ENCODE results near the gene TRIO. TPM values are rescaled to one million over a fixed set of nuclear protein-coding genes. Genes with fewer than 3 reads are reported as not detected.

Gene TRIO
- total RNA-seq, 1 experiment from 2014 or later: 68.4 TPM

- Histone ChIP-seq H3K27ac (ENCODE audit: low read depth, low read length) (no peak overlapping the region), H3K4me3 (replicated peaks in 1 of 2; ENCODE audit: low read depth in 1 of 2, low read length in 2 of 2) (no peak overlapping the region), H3K9me2 (ENCODE audit: insufficient read depth) (no peaks in the 10 kb centered on the region), H2AFZ (ENCODE audit: low read depth, low read length, poor library complexity, severe bottlenecking) (no peak overlapping the region), H4K20me1 (ENCODE audit: insufficient read depth) (no peaks in the 10 kb centered on the region; the same call in 1 of the 2 replicates), H3K4me1 (ENCODE audit: control insufficient read depth in 1 of 2, insufficient read depth in 2 of 2, low read length in 2 of 2) (no peaks in the 10 kb centered on the region), H3K4me2 (ENCODE audit: low read length) (no peak overlapping the region), H3K9ac (ENCODE audit: low read length) (no peak overlapping the region), H3K27me3 (ENCODE audit: insufficient read depth, low read length) (no peaks in the 10 kb centered on the region), H3K36me3 (ENCODE audit: control insufficient read depth in 1 of 2, insufficient read depth in 2 of 2, low read length in 2 of 2) (peaks cover 13 to 31% of the 10 kb centered on the region in 2 experiments), H3K79me2 (ENCODE audit: insufficient read depth, low read length) (no peaks in the 10 kb centered on the region; the same call in 1 of the 2 replicates), H3K9me3 (ENCODE audit: control insufficient read depth in 1 of 2, insufficient read depth in 1 of 2, low read depth in 1 of 2, low read length in 2 of 2) (no peaks in the 10 kb centered on the region)
- ChIA-PET RAD21 (ENCODE audit: low non-redundant PET in 1 of 2, low total read pairs in 2 of 2, uncharacterized antibody in 2 of 2, unreplicated experiment in 2 of 2) (no interaction called here), CTCF (no interaction called here), POLR2A (no interaction called here)
- BruUV-seq (replicated peaks): no TSS peak
- no peak for DNase-seq (ENCODE audit: low read depth, low spot score)
- no peak for ATAC-seq
- TF ChIP-seq ZBTB33 (IDR thresholded peaks at IDR 0.05; ENCODE audit: extremely low read depth, insufficient replicate concordance, low read length) (no peak), CTCF (IDR thresholded peaks at IDR 0.05 in 2 of 3, conservative IDR thresholded peaks at IDR 0.05 in 1 of 3; ENCODE audit: borderline replicate concordance in 1 of 3, insufficient read depth in 1 of 3, low read depth in 2 of 3, low read length in 2 of 3) (no peak), JUND (IDR thresholded peaks at IDR 0.05) (no peak), RAD21 (IDR thresholded peaks at IDR 0.05; ENCODE audit: low read depth) (no peak), POLR2A (IDR thresholded peaks at IDR 0.05; ENCODE audit: borderline replicate concordance, extremely low read depth, insufficient read depth, insufficient read length) (no peak), CBX3 (IDR thresholded peaks at IDR 0.05; ENCODE audit: low read depth) (no peak), POLR2AphosphoS5 (IDR thresholded peaks at IDR 0.05; ENCODE audit: low read depth, low read length) (no peak), EZH2phosphoT487 (IDR thresholded peaks at IDR 0.05; ENCODE audit: borderline replicate concordance) (no peak), ATF3 (IDR thresholded peaks at IDR 0.05) (no peak), YY1 (IDR thresholded peaks at IDR 0.05; ENCODE audit: extremely low read depth, insufficient replicate concordance, low read depth, low read length) (no peak), EGR1 (IDR thresholded peaks at IDR 0.05; ENCODE audit: low read depth) (no peak), REST (IDR thresholded peaks at IDR 0.05; ENCODE audit: low read depth) (no peak), SIN3A (IDR thresholded peaks at IDR 0.05; ENCODE audit: low read depth) (no peak), SP1 (IDR thresholded peaks at IDR 0.05; ENCODE audit: low read depth) (no peak), ZFX (IDR thresholded peaks at IDR 0.05) (no peak), CEBPB (IDR thresholded peaks at IDR 0.05; ENCODE audit: low read depth) (no peak), EZH2 (IDR thresholded peaks at IDR 0.05) (no peak), SRF (IDR thresholded peaks at IDR 0.05; ENCODE audit: low read depth) (no peak)
- intact Hi-C loops (cut with micrococcal nuclease): no loop called here
Measured at GRCh38 chr5:14374100-14374499, 231.0 kb downstream of the TRIO start.

All from HCT116 (cell line).